Neural cell (in vitro differentiated cells): ENCODE measurements around the gene CACNA1H. TPM values are rescaled to one million over a fixed set of nuclear protein-coding genes. Genes with fewer than 3 reads are reported as not detected.

ENCODE experiments used
- H2AFZ ChIP-seq: fragments of 200-600, 300-800 bp; sonication (generic), shearing (Covaris generic); 2 replicates; pipeline ENCODE4 v1.6.0; 2014; ENCODE audit warnings: low read depth, mild to moderate bottlenecking, antibody characterized with exemption, low read length, moderate library complexity
- H3F3A ChIP-seq: fragments of 200-600 bp; shearing (Covaris generic); 2 replicates; pipeline ENCODE4 v1.6.1; 2016; ENCODE audit warnings: mild to moderate bottlenecking, moderate library complexity, mixed read lengths, antibody characterized with exemption, low read length; ENCODE audit not compliant: insufficient read depth, poor library complexity, severe bottlenecking
- H3K27ac ChIP-seq: fragments of 200-600, 300-800 bp; sonication (generic), shearing (Covaris generic); 2 replicates; pipeline ENCODE4 v1.5.1; 2014; ENCODE audit warnings: mild to moderate bottlenecking, low read length, moderate library complexity
- H3K27me3 ChIP-seq: fragments of 300-800, 200-600 bp; sonication (generic), shearing (Covaris generic); 2 replicates; pipeline ENCODE4 v1.6.0; 2014; ENCODE audit warnings: mild to moderate bottlenecking, low read depth, low read length, moderate library complexity; ENCODE audit not compliant: insufficient read depth
- H3K36me3 ChIP-seq: fragments of 300-800, 200-600 bp; sonication (generic), shearing (Covaris generic); 2 replicates; pipeline ENCODE4 v1.5.1; 2014; ENCODE audit warnings: mild to moderate bottlenecking, antibody characterized with exemption, low read length, moderate library complexity; ENCODE audit not compliant: insufficient read depth
- H3K4me2 ChIP-seq: fragments of 300-800, 200-600 bp; sonication (generic), shearing (Covaris generic); 2 replicates; pipeline ENCODE4 v1.6.0; 2014; ENCODE audit warnings: mild to moderate bottlenecking, low read length
- H3K4me3 ChIP-seq: fragments of 300-800, 200-600 bp; sonication (generic), shearing (Covaris generic); 2 replicates; pipeline ENCODE4 v1.5.1; 2014; ENCODE audit warnings: mild to moderate bottlenecking, low read length, moderate library complexity
- H3K79me2 ChIP-seq: fragments of 200-600 bp; shearing (Covaris generic); replicated peaks from 2 replicates; pipeline ENCODE4 v1.6.0; 2014; ENCODE audit warnings: mild to moderate bottlenecking, low read length, moderate library complexity; ENCODE audit not compliant: insufficient read depth
- H3K9ac ChIP-seq: fragments of 300-800, 200-600 bp; sonication (generic), shearing (Covaris generic); 2 replicates; pipeline ENCODE4 v1.6.1; 2016; ENCODE audit warnings: mild to moderate bottlenecking, low read length, mixed read lengths
- H3K9me2 ChIP-seq: fragments of 200-600 bp; shearing (Covaris generic); 2 replicates; pipeline ENCODE4 v1.6.1; 2016; ENCODE audit warnings: mild to moderate bottlenecking, low read length, mixed read lengths; ENCODE audit not compliant: insufficient read depth
- H3K9me3 ChIP-seq: fragments of 200-600, 300-800 bp; sonication (generic), shearing (Covaris generic); 2 replicates; pipeline ENCODE4 v1.6.1; 2016; ENCODE audit warnings: mild to moderate bottlenecking, mixed run types, low read length, moderate library complexity, mixed read lengths
- H4K20me1 ChIP-seq: fragments of 200-600 bp; shearing (Covaris generic); 2 replicates; pipeline ENCODE4 v1.6.1; 2016; ENCODE audit warnings: mild to moderate bottlenecking, mixed run types; ENCODE audit not compliant: insufficient read depth
- CTCF ChIP-seq: fragments of 450-650 bp; IDR thresholded peaks from 2 replicates; pipeline ENCODE4 v1.5.1; 2014; ENCODE audit warnings: antibody characterized with exemption, mild to moderate bottlenecking, moderate library complexity; ENCODE audit not compliant: poor library complexity, severe bottlenecking
- EP300 ChIP-seq: fragments of 450-650 bp; conservative IDR thresholded peaks from 2 replicates; pipeline ENCODE4 v1.6.1; 2014; ENCODE audit warnings: antibody characterized with exemption, mild to moderate bottlenecking, moderate library complexity; ENCODE audit not compliant: poor library complexity, severe bottlenecking
- EZH2 ChIP-seq: fragments of 200-600, 300-800 bp; shearing (Covaris generic), sonication (generic); IDR thresholded peaks from 2 replicates; pipeline ENCODE4 v1.6.1; 2014; ENCODE audit warnings: antibody characterized with exemption, low read length, borderline replicate concordance, mild to moderate bottlenecking; ENCODE audit not compliant: insufficient read depth, poor library complexity, severe bottlenecking
- MXI1 ChIP-seq: fragments of 450-650 bp; conservative IDR thresholded peaks from 2 replicates; pipeline ENCODE4 v1.6.1; 2014; ENCODE audit warnings: antibody characterized with exemption, mild to moderate bottlenecking; ENCODE audit not compliant: poor library complexity, severe bottlenecking
- POLR2AphosphoS5 ChIP-seq: IDR thresholded peaks from 2 replicates; pipeline ENCODE4 v1.6.1; 2012
- RAD21 ChIP-seq: fragments of 450-650 bp; conservative IDR thresholded peaks from 2 replicates; pipeline ENCODE4 v1.6.1; 2014; ENCODE audit warnings: antibody characterized with exemption, mild to moderate bottlenecking, moderate library complexity
- REST ChIP-seq: IDR thresholded peaks from 2 replicates; pipeline ENCODE4 v1.6.1; 2012; ENCODE audit warnings: borderline replicate concordance
- SMC3 ChIP-seq: fragments of 450-650 bp; conservative IDR thresholded peaks from 2 replicates; pipeline ENCODE4 v1.6.1; 2014; ENCODE audit warnings: antibody characterized with exemption, mild to moderate bottlenecking, moderate library complexity; ENCODE audit not compliant: poor library complexity
- TAF1 ChIP-seq: IDR thresholded peaks from 2 replicates; pipeline ENCODE4 v1.6.1; 2012; ENCODE audit warnings: low read depth
- polyA plus RNA-seq: library from polyadenylated mRNA; depleted of rRNA; stranded (reverse); fragments of >200 nt; gene quantifications from 2 replicates; pipeline ENCODE4 v1.2.3, GENCODE V29; 2014

Gene CACNA1H
- polyA plus RNA-seq, 1 donor from 2014 or later, result 27.7 TPM

GRCh38 chr16:1256874-1257322 is 104.0 kb downstream of the CACNA1H start:
- Histone ChIP-seq H3K27me3 (peaks cover 15% of the 10 kb centered on the region), H3K36me3 (no peaks in the 10 kb centered on the region), H3K79me2 (no peaks in the 10 kb centered on the region), H3K4me3 (no peak overlapping the region), H3K9me3 (no peaks in the 10 kb centered on the region), H3K4me2 (no peak overlapping the region), H3K27ac (no peak overlapping the region), H3K9me2 (no peaks in the 10 kb centered on the region), H3K9ac (no peak overlapping the region), H3F3A (no peaks in the 10 kb centered on the region), H2AFZ (no peak overlapping the region), H4K20me1 (no peaks in the 10 kb centered on the region)
- TF ChIP-seq CTCF (no peak), REST (no peak), EZH2 (no peak), SMC3 (no peak), EP300 (no peak), RAD21 (no peak), TAF1 (no peak), POLR2AphosphoS5 (no peak), MXI1 (no peak)

- Histone ChIP-seq H2AFZ (no peak overlapping the region), H3K4me2 (no peak overlapping the region), H4K20me1 (no peaks in the 10 kb centered on the region), H3K9ac (no peak overlapping the region), H3K79me2 (no peaks in the 10 kb centered on the region), H3K4me3 (no peak overlapping the region), H3K27ac (no peak overlapping the region), H3F3A (no peaks in the 10 kb centered on the region), H3K9me2 (no peaks in the 10 kb centered on the region), H3K9me3 (no peaks in the 10 kb centered on the region), H3K27me3 (peaks cover 15% of the 10 kb centered on the region), H3K36me3 (no peaks in the 10 kb centered on the region)
- TF ChIP-seq MXI1, result no peak
- TF ChIP-seq RAD21, result no peak
- no peak for TF ChIP-seq REST
- no peak for TF ChIP-seq CTCF
- no peak for TF ChIP-seq TAF1
- no peak for TF ChIP-seq SMC3
- TF ChIP-seq EP300, result no peak
- TF ChIP-seq POLR2AphosphoS5, result no peak
- no peak for TF ChIP-seq EZH2
Observed at GRCh38 chr16:1257561-1258224, 104.8 kb downstream of the CACNA1H start.
